GM21381 (cell line): Measurements from ENCODE around the gene GNAI2.
"Not testable (repeated sequence)": the region's sequence is repeated elsewhere in the genome, so short reads cannot be mapped to it uniquely, and the experiment has no call there.

Experiments used
- ATAC-seq: cut with Tn5 transposase; IDR thresholded peaks from one replicate; pipeline ENCODE4 v1.9.1; 2021; ENCODE audit warnings: mild to moderate bottlenecking, moderate library complexity; ENCODE audit not compliant: unreplicated experiment

Gene GNAI2

GRCh38 chr3:50275141-50275995, 39.4 kb downstream of the GNAI2 start:
- ATAC-seq: no peak

GRCh38 chr3:50275996-50276761, 40.2 kb downstream of the GNAI2 start:
- no peak for ATAC-seq

- no peak for ATAC-seq
These were observed 40.7 kb downstream of the GNAI2 start for GRCh38 chr3:50276762-50277101.

- ATAC-seq: no peak
These were observed 42.3 kb downstream of the GNAI2 start for GRCh38 chr3:50278123-50278879.

- no peak for ATAC-seq
These were observed 42.8 kb downstream of the GNAI2 start, which contains the start of gene LSMEM2 for GRCh38 chr3:50278880-50279224. TSS of gene LSMEM2 (plus strand) at chr3:50279087. CDS start at chr3:50279114, 27 bp downstream.

GRCh38 chr3:50279255-50280016, 43.4 kb downstream of the GNAI2 start:
- no peak for ATAC-seq

GRCh38 chr3:50284121-50284520, 48.1 kb downstream of the GNAI2 start:
- ATAC-seq: not testable (repeated sequence)

GRCh38 chr3:50286322-50287227, 50.6 kb downstream of the GNAI2 start:
- no peak for ATAC-seq

- ATAC-seq: no peak
These were observed 51.3 kb downstream of the GNAI2 start for GRCh38 chr3:50287262-50287661.

GRCh38 chr3:50288387-50289007, 52.5 kb downstream of the GNAI2 start:
- ATAC-seq: no peak

- no peak for ATAC-seq
These were observed 53.1 kb downstream of the GNAI2 start for GRCh38 chr3:50289130-50289529.

GRCh38 chr3:50290161-50290641, 54.2 kb downstream of the GNAI2 start:
- ATAC-seq: no peak

GRCh38 chr3:50292159-50293078, 56.4 kb downstream of the GNAI2 start, which contains the start of gene IFRD2:
TSS of gene IFRD2 (minus strand) at chr3:50292429. CDS start at chr3:50292274, 155 bp downstream.
- ATAC-seq: peak; percentile 92

- no peak for ATAC-seq
These were observed 57.2 kb downstream of the GNAI2 start for GRCh38 chr3:50293079-50293801.

GRCh38 chr3:50294089-50294488, 58.1 kb downstream of the GNAI2 start:
- ATAC-seq: no peak

- no peak for ATAC-seq
These were observed 58.7 kb downstream of the GNAI2 start for GRCh38 chr3:50294492-50295403.
